ENCODE results near the gene PRPF6.

- TF ChIP-seq EZH2phosphoT487 (IDR thresholded peaks at IDR 0.05; ENCODE audit: insufficient read depth, low read depth) (no peak), EZH2 (IDR thresholded peaks at IDR 0.05; ENCODE audit: insufficient read depth, poor library complexity, severe bottlenecking) (no peak)
These were observed 24.5 kb downstream of the PRPF6 start for GRCh38 chr20:64005394-64005793.
